Measurements from ENCODE around the gene PAOX.

The PAOX gene

DNA sequence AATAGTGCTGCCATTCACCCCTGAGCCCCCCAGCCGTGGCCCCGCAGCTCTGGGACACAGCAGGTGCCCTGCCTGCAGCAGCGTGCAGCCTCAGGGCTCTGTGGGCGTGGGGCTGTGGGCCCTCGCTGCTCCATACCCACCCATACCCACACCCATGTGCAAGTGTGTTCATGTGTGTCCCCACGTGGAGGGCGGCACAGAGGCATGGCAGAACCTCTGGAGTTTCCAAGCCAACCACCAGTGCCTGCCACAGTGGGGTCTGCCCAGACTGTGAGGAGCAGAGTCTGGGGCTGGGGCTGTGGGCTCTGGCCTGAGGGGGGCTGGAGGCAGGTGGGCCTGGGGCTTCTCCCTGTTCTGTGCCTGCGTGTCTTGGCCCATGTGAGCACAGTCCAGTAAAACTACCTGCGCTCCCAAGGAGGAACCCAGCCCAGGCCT, 29.5 kb upstream of the PAOX start:
- DNase-seq (ENCODE audit: low read depth in 2 of 2) = no peak

- no peak for DNase-seq (ENCODE audit: low read depth in 2 of 2)
Measured at GRCh38 chr10:133350283-133350949, 28.6 kb upstream of the PAOX start.

DNA sequence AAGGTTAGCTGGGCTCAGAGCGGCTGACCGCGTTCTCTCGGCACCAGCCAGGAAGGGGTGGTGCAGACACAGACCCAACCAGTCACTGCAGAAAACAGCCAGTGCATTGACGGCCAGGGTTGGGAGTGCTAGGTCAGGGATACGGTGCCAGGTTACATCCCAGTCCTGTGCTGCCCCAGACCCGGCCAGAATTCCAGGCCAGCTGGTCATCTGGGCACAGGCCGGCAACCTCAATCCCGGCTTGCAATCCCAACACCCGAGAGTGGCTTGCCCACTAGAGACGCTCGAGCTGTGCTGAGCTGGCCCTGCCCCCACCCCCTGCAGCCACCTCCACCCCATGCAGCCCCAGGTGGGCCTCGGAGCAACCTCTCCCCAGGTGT, 28.1 kb upstream of the PAOX start:
- no peak for DNase-seq (ENCODE audit: low read depth in 2 of 2)

DNA sequence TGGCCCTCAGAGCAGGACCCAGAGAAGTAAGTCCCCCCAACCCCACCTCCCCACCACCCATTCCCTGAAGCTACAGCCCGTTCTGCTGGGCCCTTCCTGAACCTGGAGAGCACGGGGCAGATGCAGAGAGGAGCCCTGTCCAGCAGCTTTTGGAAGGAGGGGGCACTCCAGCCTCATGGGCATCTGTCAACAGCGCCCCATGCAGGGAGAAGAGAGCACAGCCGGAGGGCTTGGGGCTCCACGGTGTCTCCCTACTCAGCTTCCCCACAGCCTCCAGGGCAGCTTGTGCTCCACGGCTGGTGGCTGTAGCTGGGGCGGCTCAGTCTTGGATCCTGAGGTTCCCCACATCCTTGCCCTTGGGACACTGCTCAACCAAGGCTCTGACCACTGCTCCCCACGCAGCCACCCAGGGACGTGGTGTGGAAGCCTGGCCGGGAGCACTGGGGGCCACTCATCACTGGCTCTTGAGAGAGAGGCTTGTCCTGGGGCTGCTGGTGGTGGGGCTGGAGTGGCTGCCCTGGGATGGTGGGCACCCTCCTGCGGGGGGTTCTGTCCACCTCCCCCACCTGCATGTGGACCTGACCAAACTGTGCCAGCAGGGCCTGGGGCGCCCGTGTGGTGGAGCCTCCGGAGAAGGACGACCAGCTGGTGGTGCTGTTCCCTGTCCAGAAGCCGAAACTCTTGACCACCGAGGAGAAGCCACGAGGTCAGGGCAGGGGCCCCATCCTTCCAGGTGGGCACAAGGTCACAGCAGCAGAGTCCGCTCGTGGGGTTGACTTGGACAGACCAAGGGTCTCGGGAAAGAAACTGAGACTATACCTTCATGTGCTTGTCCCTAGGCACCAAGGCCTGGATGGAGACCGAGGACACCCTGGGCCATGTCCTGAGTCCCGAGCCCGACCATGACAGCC, 27.4 kb upstream of the PAOX start:
- DNase-seq (ENCODE audit: low read depth in 2 of 2) = no peak

- no peak for DNase-seq (ENCODE audit: low read depth in 2 of 2)
Measured at GRCh38 chr10:133353202-133353959, 25.7 kb upstream of the PAOX start.

- no peak for DNase-seq (ENCODE audit: low read depth in 2 of 2)
Measured at GRCh38 chr10:133353988-133354605, 25.0 kb upstream of the PAOX start.

GRCh38 chr10:133354672-133355240, 24.3 kb upstream of the PAOX start:
- no peak for DNase-seq (ENCODE audit: low read depth in 2 of 2)

DNA sequence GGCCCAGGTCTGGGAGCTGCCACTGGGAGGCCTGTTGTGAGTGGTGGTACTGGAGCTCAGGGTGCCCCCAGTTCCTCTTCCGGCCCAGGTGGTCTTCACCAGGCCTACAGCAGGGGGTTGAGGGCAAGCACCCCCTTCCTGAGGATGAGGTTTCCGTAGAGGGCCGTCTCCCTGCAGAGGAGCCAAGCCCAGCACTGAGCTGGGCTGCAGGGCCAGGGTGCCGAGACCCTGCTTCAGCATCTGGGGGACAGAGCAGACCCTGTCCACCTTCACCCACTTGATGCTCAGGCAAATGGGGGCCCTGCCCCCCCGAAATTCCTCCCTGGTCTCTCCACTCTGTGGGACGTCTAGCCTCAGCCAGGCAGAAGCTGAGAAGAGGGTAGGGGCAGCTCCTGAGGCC, 23.8 kb upstream of the PAOX start:
- DNase-seq (ENCODE audit: low read depth in 2 of 2) = no peak

- DNase-seq (ENCODE audit: low read depth in 2 of 2) = no peak
Measured at GRCh38 chr10:133355991-133356390, 23.1 kb upstream of the PAOX start.

- DNase-seq (ENCODE audit: low read depth in 2 of 2) = no peak
Measured at GRCh38 chr10:133356549-133357284, 22.3 kb upstream of the PAOX start.

DNA sequence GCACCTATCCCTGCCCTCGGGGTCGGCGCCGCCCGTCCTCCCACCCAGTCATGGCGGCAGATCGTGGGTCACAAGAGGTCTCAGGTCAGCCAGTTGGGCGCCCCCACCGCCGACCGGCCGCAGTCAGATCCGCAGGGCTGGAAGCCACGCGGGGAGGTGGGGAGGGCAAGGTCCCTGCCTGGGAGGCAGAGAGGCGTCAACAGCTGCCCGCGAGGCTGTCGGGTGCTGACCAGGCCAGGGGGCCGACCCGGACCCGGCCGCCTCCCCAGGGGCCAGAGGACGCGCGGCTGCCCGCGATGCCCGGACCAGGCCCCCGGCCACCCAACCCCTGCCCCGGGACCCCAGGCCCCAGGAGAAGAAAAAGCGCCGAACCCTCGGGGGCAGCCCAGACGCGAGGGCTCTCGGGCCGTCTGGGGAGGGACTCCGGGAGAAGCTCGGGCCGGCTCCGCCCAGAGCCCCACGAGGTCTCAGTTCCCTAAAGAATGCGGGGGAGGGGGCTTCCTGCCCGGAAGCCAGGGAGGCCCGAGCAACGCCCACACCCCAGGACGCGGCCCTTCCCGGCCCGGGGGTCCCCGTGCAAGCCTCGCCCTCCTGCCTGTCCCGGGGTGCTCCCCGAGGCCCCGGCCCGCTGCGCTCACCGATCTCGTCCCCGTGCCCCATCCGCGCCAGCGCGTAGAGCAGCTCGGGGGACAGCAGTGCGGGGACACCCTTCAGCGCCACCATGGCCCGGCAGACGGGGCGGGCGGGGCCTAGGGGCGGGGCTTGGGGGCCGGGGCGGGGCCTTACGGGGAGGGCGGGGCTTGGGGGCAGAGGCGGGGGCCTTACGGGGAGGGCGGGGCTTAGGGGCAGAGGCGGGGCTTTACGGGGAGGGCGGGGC, 21.5 kb upstream of the PAOX start, which contains the start of gene FUOM:
Gene FUOM, minus strand, starts transcription at position 735 of the 877 bp plus-strand sequence. Its CDS starts 12 bp downstream, at position 723.
- DNase-seq (ENCODE audit: low read depth in 2 of 2) = no peak

GRCh38 chr10:133358162-133358924, 20.7 kb upstream of the PAOX start:
- no peak for DNase-seq (ENCODE audit: low read depth in 2 of 2)

DNA sequence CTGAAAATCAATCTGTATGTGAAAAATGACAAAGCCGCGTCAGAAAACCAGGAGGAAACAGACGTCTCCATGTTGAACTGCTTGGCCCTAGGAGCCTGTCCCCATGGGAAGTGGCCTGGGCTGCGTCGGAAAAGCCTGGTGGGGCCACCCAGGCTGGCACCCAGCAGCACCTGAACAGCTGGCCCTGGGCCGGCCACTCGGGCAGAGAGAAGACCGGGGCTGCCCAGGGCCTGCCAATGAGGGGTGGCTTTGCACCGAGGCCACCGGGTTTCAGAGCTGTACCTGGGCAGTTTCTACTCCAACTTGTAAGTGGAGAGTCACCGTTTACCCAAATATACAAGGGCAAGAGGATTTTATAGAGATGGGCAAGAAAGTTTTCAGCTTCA, 20.1 kb upstream of the PAOX start:
- DNase-seq (ENCODE audit: low read depth in 2 of 2) = no peak

DNA sequence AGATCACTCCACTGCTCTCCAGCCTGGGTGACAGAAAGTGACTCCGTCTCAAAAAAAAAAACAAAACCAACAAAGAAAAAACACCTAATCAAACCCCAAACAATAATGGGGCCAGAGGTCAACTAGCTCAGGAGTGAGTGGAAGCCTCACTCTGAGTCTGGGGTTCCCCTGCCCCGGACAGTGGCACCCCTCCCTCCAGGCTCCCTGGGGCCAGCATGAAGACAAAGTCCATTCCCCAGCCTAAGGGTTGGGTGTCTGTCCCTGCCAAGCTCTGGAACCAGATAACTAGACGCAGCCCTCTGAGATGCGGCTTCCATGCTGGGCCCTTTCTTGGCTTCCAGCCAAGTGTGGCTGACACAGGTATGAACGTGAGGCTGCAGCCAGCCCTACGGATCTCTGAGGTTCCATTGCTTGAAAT, 19.5 kb upstream of the PAOX start:
- DNase-seq (ENCODE audit: low read depth in 2 of 2) = no peak

DNA sequence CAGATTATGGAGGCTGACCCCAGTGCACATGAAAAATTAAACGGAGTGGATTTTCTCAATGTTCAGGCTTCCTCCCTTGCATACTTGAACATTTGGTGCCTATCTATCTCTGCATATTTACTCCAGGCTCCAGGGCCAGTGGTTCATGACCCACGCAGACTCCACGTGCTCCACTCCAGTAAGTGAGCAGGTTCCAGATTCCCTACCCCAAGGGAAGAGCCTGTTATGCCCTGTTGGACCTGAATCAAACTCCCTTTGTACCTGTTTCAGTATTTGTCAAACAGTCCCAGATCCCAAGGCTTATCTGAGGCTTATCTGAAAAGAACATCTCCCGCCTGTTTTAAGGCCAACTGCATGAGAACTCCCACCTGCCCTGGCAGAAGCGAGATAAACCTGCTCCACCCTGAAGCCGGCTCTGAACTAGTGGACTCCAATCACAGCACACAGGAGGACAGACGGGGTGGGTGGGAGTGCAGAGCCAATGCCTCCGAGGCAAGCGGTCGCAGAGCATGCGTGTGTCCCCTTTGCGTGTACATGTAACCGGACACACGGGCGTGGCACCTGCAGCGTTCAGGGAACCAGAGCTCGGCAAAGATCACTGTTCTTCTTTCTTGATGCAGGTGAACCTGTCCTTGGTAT, 19.0 kb upstream of the PAOX start:
- DNase-seq (ENCODE audit: low read depth in 2 of 2) = no peak

GRCh38 chr10:133361227-133361626, 17.8 kb upstream of the PAOX start:
- no peak for DNase-seq (ENCODE audit: low read depth in 2 of 2)

GRCh38 chr10:133361773-133362441, 17.2 kb upstream of the PAOX start:
- no peak for DNase-seq (ENCODE audit: low read depth in 2 of 2)

DNA sequence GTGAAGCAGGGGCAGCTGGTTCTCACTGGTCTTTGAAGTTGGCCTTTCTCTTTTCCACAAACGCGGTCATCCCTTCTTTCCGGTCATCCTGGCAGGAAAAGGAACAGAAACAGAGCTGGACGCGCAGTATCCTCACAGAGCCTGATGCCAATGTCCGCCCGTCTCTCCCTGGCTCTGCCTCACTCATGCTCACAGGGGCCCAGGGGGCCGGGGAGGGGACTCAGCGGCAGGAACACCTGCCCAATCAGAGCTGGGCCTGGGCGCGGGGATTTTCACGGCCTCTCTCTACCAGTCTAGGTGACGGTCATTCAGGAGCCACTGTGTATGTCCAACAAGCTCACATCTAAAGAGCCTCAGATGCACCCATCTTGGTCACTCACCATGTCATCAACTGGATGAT, 16.2 kb upstream of the PAOX start:
- no peak for DNase-seq (ENCODE audit: low read depth in 2 of 2)

Data from stimulated activated CD8-positive, alpha-beta memory T cell treated with anti-CD3 and anti-CD28 coated beads, Interleukin-7, amount 100 ng/mL, for 1 hour (primary cell).